Stomach smooth muscle (tissue), 2 donors: ENCODE measurements around the gene RAD54L.
"Not testable (repeated sequence)": the region's sequence is repeated elsewhere in the genome, so short reads cannot be mapped to it uniquely, and the experiment has no call there.

Experiments used
- H3K27ac ChIP-seq: one replicate; pipeline ENCODE4 v1.7.0; 2013; ENCODE audit warnings: mild to moderate bottlenecking, low read length, inconsistent platforms
- H3K27me3 ChIP-seq, 2 donors: one replicate each; pipeline ENCODE4 v1.7.0; 2013; ENCODE audit warnings: low read length in 2 of 2; ENCODE audit not compliant: insufficient read depth in 2 of 2, control insufficient read depth in 1 of 2
- H3K36me3 ChIP-seq, 2 donors: one replicate each; pipeline ENCODE4 v1.7.0; 2013; ENCODE audit warnings: low read length in 2 of 2; ENCODE audit not compliant: control insufficient read depth in 2 of 2, insufficient read depth in 2 of 2
- H3K4me1 ChIP-seq: one replicate; pipeline ENCODE4 v1.7.0; 2013; ENCODE audit warnings: low read length; ENCODE audit not compliant: control insufficient read depth, insufficient read depth
- H3K4me3 ChIP-seq, 2 donors: one replicate each; pipeline ENCODE4 v1.7.0; 2013; ENCODE audit warnings: low read length in 2 of 2
- H3K9ac ChIP-seq, 2 donors: one replicate each; pipeline ENCODE4 v1.7.0; 2013; ENCODE audit warnings: low read length in 2 of 2, mild to moderate bottlenecking in 1 of 2
- H3K9me3 ChIP-seq, 2 donors: one replicate each; pipeline ENCODE4 v1.7.0; 2013; ENCODE audit warnings: low read length in 2 of 2; ENCODE audit not compliant: control insufficient read depth in 2 of 2
- donor health status: healthy.
- donor health status: Pancreatic carcinoma.

The RAD54L gene

DNA sequence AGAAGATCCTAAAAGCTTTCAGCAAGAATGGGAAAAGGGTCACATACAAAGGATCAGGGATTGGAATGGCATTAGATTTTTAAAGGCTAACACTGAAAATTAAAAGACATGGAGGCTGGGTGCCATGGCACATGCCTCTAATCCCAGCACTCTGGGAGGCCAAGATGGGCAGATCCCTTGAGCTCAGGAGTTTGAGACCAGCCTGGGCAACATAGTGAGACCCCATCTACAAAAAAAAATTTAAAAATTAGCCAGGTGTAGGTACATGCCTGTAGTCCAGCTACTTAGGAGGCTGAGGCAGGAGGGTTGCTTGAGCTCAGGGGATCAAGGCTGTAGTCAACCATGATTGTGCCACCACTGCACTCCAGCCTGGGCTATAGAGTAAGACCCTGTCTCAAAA is 32.1 kb upstream of the RAD54L start:
- Histone ChIP-seq H3K9me3 (no peaks in the 10 kb centered on the region), H3K4me1 (no peaks in the 10 kb centered on the region), H3K9ac (no peak overlapping the region), H3K27ac (no peak overlapping the region), H3K36me3 (peaks cover 0 to 9% of the 10 kb centered on the region in 2 donors), H3K4me3 (no peak overlapping the region), H3K27me3 (no peaks in the 10 kb centered on the region)

DNA sequence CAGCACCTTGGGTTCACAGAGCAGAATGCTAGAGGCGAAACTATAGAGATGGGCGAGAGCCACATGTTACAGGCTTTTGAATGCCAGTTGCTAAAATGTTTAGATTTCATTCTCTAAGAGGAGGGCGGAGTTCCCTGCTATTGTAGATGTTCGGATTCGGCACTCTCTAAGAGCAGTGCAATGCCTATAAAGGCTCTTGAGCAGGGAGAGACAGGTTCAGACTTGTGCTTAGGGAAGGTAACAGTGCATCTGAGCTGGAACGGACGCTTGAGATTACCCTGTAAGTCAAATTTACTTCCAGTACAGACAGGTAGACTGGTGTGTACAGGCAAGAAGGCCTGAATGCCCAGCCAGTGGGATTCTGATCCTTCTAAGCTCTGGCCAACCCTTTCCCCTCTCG is 29.1 kb upstream of the RAD54L start:
- H3K4me1 ChIP-seq: no peaks in the 10 kb centered on the region
- H3K36me3 ChIP-seq: peaks cover 0 to 9% of the 10 kb centered on the region in 2 donors
- H3K27me3 ChIP-seq: no peaks in the 10 kb centered on the region
- no peak overlapping the region for H3K4me3 ChIP-seq
- H3K9me3 ChIP-seq: no peaks in the 10 kb centered on the region
- H3K27ac ChIP-seq: no peak overlapping the region
- H3K9ac ChIP-seq: no peak overlapping the region

DNA sequence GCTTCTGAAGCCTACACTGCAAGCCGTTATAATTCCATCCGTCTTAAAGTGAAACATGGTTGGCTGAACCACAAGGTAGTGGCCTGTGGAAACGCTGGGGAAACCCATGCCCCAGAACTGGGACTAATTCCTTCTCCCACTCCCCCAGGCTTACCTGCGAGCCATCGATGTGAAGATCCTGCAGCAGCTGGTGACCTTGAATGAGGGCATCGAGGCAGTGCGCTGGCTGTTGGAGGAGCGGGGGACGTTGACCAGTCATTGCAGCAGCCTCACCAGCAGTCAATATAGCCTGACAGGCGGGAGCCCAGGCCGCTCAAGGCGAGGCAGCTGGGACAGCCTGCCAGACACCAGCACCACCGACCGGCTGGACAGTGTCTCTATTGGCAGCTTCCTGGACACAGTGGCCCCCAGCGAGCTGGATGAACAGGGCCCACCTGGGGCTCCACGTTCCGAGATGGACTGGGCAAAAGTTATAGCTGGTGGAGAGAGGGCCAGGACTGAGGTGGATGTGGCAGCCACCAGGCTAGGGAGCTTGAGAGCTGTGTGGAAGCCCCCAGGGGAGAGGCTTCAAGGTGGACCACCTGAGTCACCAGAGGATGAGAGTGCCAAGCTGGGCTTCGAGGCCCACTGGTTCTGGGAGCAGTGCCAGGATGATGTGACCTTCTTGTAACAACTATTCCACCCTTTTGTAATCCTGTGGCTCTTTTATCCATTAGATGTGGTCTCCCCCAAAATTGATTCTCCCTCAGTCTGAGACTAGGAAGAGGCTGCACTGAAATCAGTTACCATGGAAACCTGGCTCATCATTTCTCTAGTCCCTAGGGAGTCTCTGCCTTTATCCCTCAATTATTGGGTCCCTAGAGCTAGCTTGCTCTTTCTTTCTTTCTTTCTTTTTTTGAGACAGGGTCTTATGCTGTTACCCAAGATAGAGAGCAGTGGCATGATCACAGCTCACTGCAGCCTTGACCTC is 27.7 kb upstream of the RAD54L start:
- Histone ChIP-seq H3K9ac (no peak overlapping the region), H3K9me3 (no peaks in the 10 kb centered on the region), H3K27ac (no peak overlapping the region), H3K4me1 (no peaks in the 10 kb centered on the region), H3K27me3 (no peaks in the 10 kb centered on the region), H3K36me3 (peaks cover 0 to 9% of the 10 kb centered on the region in 2 donors), H3K4me3 (no peak overlapping the region)

DNA sequence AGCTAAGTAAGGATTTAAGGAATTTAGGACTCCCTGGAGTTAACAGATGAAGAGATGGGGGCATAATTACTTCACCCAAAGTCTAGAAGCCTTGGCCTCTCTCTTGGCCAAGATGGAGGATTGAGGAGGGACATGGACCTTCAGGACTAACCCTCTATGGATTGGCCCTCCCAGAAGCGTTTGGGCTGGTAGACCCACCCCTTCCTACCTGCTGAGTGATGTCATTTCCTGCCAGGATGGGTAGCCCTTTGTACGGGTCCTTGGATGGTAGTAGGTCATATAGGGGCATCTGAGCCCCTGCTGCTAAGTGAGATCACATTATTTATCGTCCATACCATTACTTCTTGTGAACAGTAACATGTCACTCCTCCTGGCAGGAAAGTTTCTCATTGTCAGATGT is 26.8 kb upstream of the RAD54L start:
- no peak overlapping the region for H3K4me3 ChIP-seq
- no peaks in the 10 kb centered on the region for H3K27me3 ChIP-seq
- no peak overlapping the region for H3K9ac ChIP-seq
- peaks cover 0 to 9% of the 10 kb centered on the region in 2 donors for H3K36me3 ChIP-seq
- no peak overlapping the region for H3K27ac ChIP-seq
- no peaks in the 10 kb centered on the region for H3K9me3 ChIP-seq
- no peaks in the 10 kb centered on the region for H3K4me1 ChIP-seq

DNA sequence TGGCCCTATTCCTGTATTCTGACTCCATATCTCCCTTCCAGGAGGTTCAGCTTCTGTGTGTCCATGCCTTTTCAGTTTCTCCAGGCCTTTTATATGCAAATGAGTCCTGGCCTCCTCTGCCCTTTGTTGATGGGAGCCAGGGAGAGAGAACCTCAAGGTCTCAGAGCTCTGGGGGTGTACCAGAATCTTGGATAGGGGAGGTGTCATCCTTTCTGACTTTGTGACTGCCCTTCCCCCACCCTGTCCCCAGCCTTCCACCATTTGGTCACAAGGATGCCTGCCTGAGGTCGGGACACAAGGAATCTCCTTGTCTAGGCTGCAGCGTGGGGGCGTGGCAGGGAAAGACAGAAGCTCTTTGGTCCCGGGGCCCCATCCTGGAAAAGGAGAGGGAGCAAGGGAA is 25.8 kb upstream of the RAD54L start:
- H3K27me3 ChIP-seq: no peaks in the 10 kb centered on the region
- no peaks in the 10 kb centered on the region for H3K9me3 ChIP-seq
- H3K36me3 ChIP-seq: peaks cover 0 to 9% of the 10 kb centered on the region in 2 donors
- no peaks in the 10 kb centered on the region for H3K4me1 ChIP-seq
- no peak overlapping the region for H3K27ac ChIP-seq
- H3K9ac ChIP-seq: no peak overlapping the region
- H3K4me3 ChIP-seq: no peak overlapping the region

DNA sequence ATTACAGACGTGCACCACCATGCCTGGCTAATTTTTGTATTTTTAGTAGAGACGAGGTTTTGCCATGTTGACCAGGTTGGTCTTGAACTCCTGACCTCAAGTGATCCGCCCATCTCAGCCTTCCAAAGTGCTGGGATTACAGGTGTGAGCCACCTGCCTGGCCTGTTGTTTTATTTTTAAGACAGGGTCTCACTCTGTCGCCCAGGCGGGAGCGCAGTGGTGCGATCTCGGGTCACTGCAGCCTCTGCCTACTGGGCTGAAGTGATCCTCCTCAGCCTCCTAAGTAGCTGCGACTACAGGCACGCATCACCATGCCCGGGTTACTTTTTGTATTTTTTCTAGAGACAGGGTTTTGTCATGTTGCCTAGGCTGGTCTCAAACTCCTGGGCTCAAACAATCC is 24.5 kb upstream of the RAD54L start:
- H3K27ac ChIP-seq, H3K4me3 ChIP-seq, H3K36me3 ChIP-seq, H3K4me1 ChIP-seq, H3K9ac ChIP-seq, H3K27me3 ChIP-seq, H3K9me3 ChIP-seq: not testable (repeated sequence)

DNA sequence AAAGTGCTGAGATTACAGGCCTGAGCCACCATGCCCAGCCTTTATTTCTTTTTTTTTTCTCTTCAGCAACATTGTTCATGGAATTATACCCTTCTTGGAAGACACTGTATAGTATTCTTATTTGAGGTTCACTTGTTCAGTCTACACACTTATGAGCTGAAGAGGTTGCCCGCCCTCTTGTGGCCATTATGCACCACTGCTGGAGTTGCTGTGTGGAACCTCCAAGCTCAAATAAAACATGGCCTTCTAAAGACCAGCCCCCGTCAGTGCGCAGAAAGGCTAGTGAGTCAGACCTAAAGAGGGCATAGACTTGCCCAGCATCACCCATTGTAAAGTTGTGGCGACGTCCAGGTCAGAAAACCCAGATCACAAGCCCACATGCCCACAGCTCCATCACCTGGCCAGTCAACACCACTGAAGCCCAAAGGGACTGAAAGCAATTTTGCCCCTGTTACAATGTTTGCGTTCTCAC is 24.1 kb upstream of the RAD54L start:
- Histone ChIP-seq H3K4me1 (no peaks in the 10 kb centered on the region), H3K4me3 (no peak overlapping the region), H3K9me3 (no peaks in the 10 kb centered on the region), H3K36me3 (peaks cover 0 to 9% of the 10 kb centered on the region in 2 donors), H3K9ac (peak overlapping the region in 1 of 2 donors; percentile 42), H3K27ac (no peak overlapping the region), H3K27me3 (no peaks in the 10 kb centered on the region)

DNA sequence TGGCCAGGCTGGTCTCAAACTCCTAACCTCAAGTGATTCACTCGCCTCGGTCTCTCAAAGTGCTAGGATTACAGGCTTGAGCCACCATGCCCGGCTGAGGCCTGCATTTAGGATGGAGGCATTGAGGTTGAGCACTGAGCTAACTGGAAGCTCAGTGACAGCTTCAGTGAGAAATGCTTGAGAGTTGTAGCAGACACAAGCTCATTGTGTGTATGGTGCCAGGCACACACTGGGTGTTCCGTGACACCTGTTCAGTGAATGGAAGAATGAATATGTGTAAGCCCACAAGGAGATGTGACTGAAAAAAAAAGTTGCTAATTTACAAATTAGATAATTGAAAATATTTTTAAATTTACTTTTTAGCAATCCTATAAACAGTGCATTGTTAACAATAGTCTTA is 22.6 kb upstream of the RAD54L start:
- H3K4me3 ChIP-seq: no peak overlapping the region
- H3K9me3 ChIP-seq: no peaks in the 10 kb centered on the region
- no peaks in the 10 kb centered on the region for H3K4me1 ChIP-seq
- H3K27me3 ChIP-seq: no peaks in the 10 kb centered on the region
- no peak overlapping the region for H3K9ac ChIP-seq
- peaks cover 0 to 2% of the 10 kb centered on the region in 2 donors for H3K36me3 ChIP-seq
- H3K27ac ChIP-seq: no peak overlapping the region

DNA sequence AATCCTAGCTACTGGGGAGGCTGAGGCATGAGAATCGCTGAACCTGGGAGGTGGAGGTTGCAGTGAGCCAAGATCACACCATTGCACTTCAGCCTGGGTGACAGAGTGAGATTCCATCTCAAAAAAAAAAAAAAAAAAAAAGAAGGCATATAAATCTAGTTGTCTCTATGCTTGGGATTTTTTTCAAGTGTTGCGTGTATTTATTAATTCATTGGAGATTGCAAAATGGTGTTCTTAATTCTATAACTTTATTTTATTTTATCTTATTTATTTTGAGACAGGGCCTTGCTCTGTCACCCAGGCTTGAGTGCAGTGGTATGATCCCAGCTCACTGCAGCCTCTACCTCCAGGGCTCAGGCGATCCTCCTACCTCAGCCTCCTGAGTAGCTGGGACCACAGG is 16.3 kb upstream of the RAD54L start:
- not testable (repeated sequence) for H3K9ac ChIP-seq, H3K27ac ChIP-seq, H3K9me3 ChIP-seq, H3K4me1 ChIP-seq, H3K27me3 ChIP-seq, H3K36me3 ChIP-seq, H3K4me3 ChIP-seq

DNA sequence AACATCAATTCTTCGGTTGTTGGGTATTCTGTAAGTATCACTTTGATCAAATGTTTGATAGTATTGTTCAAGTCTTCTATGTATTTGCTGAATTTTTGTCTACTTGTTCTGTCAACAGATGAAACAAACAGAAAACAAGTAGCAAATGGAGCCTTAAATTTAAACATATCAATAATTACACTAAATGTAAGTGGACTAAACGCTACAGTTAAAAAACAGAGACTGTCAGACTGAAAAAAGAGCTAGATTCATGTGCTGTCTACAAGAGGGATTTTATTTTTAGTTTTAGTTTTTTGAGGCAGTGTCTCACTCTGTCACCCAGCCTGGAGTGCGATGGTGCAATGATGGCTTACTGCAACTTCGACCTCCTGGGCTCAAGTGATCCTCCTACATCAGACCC is 10.7 kb upstream of the RAD54L start:
- Histone ChIP-seq H3K27ac (no peak overlapping the region), H3K9ac (no peak overlapping the region), H3K27me3 (no peaks in the 10 kb centered on the region), H3K36me3 (no peaks in the 10 kb centered on the region), H3K4me1 (no peaks in the 10 kb centered on the region), H3K4me3 (no peak overlapping the region), H3K9me3 (peaks cover 0 to 2% of the 10 kb centered on the region in 2 donors)

DNA sequence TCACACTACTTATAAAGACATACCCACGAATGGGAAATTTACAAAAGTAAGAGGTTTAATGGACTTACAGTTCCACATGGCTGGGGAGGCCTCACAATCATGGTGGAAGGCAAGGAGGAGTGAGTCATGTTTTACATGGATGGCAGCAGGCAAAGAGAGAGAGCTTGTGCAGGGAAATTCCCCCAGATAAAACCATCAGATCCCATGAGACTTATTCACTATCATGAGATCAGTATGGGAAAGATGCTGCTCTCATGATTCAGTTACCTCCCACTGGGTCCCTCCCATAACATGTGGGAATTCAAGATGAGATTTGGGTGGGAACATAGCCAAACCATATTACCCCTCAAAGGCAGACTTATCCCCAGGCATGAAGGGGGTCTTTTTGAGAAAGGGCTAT is 8.7 kb upstream of the RAD54L start:
- H3K36me3 ChIP-seq, H3K9ac ChIP-seq, H3K27me3 ChIP-seq, H3K4me1 ChIP-seq, H3K4me3 ChIP-seq, H3K27ac ChIP-seq, H3K9me3 ChIP-seq: not testable (repeated sequence)
